DMS79 treated with DMSO at 0.1 percent for 48 hours (cell line): ENCODE results near the gene CHD1L.
"Not testable (repeated sequence)": the region's sequence is repeated elsewhere in the genome, so short reads cannot be mapped to it uniquely, and the experiment has no call there.

Experiments
- DNase-seq: peaks from one replicate; lab custom pipeline; 2025; lab: John Stamatoyannopoulos, UW

Gene CHD1L

GRCh38 chr1:147267711-147268110 lies 25.2 kb downstream of the CHD1L start:
- DNase-seq, result no peak

- DNase-seq, result peak; percentile 8
These were observed 28.2 kb downstream of the CHD1L start for GRCh38 chr1:147270721-147271120.

DNA sequence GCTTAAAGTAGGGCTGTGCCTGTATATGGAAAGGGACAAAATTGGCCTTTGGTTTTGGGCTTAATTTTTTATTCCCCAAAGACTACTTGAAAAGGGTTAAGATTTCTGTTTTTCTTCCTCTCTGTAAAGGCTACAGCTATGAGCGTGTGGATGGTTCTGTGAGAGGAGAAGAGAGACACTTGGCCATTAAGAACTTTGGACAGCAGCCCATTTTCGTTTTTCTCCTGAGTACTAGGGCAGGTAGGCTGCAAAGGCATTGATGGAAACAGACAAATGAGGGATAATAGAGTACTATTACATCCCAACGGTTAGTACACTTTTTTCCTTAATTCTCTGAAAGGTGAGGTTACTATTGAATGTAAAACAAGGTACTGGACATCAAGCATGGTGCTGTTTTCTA lies 29.6 kb downstream of the CHD1L start:
- DNase-seq, result peak; percentile 67

DNA sequence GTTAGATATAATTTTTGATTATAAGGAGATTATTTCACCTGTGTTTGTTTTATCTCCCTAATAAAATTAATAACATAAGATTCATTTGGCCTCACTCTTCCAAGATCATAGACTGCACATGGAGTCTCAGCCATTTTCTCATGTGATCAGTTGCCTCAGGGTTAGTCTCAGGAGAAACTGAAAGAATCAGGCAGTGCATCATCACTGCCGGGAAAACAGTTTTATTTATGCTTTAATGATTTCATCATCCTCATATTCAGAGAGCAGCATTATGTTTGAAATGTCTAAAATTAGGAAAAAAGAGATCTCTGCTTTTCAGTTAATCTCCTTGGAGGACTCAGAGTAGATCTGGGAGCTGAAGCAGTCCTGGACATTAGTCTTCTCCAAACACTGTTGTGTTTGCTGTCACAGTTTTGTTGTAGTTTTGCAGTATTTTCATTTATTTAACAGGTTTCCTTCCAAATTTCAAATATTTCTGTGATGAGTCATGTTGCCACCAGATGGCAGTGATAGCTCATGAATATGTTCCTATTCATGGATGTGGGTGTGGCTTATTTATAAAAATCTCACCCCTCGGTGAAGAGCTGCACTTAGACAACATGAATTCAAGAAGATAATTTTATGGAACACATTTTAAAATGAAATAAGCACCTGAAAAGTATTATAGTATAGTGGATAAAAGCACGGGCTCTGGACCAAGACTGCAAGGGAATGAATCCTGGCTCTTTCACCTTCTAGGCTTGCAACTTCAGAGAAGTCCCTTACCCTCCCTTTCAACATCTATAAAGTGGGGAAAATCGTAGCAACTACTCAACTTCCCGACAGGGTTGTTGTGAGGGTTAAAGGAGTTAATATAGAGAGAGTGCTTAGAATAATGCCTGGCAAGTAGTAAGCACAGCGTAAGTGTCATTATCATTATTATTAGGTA lies 31.2 kb downstream of the CHD1L start:
- DNase-seq, result peak; percentile 21

DNA sequence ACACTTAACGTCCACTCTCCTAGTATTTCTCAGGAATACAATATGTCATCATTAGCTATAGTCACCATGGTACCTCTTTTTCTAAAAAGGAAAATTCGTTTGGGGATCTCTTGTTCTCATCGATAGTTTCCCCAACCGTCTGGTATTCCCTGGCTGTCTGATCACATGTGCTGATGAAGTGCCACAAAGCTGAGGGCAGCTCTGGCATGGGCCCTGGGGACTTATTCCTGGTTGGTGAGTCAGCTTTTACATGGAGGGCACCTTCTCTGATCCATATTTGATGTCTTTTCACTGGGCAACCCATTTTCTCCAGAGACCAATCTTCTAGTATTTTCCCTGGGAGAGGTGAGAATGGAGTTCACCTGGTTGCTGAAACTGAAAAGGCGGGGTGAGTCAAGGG lies 39.5 kb downstream of the CHD1L start:
- DNase-seq, result no peak

- no peak for DNase-seq
These were observed 40.5 kb downstream of the CHD1L start for GRCh38 chr1:147283011-147283410.

DNA sequence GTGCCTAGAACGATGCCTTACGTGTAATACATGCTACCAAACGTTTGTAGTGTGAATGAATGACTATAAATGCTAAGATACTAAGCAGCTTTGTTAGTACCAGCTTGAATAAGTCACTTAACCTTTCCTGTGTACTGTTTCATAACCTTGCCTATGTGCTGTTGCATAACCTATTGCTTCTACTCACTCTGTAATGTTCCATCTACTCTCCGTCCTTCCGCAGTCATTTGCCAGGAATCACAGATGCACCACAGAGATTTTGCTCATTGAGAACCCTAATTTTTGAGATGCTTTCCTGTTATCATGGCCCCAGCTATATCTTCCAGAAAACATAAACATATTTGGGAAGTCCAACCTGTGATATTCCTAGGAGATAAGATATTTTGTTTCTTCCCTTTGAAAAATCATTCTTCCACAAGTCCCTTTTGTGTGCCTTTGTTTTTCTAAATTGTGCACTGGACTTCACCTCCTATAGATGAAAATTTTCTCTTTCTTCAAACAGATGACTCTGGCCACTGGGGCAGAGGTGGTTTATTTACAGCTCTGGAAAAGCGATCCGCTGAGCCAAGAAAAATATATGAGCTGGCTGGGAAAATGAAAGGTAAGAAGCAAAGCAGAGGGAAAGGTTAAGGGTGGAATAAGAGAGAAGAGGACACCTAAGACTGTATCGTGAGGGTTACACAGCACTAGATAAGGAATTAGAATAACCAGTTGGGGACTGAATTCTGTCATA lies 44.8 kb downstream of the CHD1L start:
- DNase-seq, result no peak

GRCh38 chr1:147292012-147292411 lies 49.5 kb downstream of the CHD1L start:
- DNase-seq, result no peak

DNA sequence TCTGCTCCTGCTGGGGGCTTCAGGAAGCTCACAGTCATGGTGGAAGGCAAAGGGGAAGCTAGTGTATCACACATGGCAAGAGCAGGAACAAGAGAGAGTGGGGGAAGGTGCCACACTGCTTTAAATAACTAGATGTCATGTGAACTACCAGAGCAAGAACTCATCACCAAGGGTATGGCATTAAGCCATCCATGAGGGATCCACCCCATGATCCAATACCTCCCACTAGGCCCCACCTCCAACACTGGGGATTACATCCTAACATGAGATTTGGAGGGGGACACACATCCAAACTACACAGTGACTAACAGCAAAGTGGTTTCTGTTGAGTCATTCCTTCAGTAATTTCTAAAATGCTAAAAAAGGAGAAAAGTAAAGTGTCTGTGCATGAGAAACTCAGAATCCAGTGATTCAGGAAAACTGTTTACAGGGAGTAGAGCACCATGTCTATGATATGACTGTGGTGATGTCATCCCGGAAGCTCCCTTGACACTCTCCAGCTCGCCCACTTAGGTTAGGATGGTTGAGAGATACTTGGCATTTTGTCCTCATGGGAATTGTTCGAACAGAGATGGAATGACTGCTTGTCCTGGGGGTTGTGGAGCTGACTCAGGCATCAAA lies 50.3 kb downstream of the CHD1L start:
- DNase-seq, result no peak

DNA sequence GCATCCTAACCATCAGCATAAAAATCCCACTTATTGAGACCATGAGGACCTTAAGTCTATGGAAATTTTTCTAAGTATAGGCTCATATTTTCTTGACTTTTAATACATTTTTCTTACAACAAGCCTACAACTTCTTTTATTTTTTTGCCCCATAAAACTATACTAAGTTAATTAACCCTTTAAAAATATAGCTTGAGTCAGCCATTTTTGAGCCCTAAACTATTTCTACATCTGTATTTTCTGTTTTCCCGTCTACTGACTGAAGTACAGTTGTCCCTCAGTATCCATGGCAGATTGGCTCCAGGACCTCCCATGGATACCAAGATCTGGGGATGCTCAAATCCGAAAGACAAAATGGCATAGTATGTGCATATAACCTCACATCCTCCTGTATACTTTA lies 55.0 kb downstream of the CHD1L start:
- no peak for DNase-seq

- not testable (repeated sequence) for DNase-seq
These were observed 63.3 kb downstream of the CHD1L start for GRCh38 chr1:147305803-147306202.

DNA sequence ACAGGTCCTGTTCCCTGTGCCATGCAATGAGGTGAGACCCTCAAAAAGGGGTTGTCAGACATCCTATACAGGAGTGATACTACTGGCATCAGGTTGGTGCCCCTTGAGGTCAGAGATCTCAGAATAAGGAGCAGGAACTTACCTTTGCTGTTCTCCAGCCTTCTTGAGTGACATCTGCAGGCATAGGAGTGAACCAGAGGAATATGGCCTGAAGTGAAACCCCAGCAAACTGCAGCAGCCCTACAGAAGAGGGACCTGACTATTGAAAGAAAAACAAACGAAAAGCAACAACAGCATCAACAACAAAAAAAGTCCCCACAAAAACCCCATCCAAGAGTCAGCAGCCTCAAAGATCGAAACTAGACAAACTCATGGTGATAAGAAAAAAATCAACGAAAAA lies 74.5 kb downstream of the CHD1L start:
- DNase-seq, result no peak

DNA sequence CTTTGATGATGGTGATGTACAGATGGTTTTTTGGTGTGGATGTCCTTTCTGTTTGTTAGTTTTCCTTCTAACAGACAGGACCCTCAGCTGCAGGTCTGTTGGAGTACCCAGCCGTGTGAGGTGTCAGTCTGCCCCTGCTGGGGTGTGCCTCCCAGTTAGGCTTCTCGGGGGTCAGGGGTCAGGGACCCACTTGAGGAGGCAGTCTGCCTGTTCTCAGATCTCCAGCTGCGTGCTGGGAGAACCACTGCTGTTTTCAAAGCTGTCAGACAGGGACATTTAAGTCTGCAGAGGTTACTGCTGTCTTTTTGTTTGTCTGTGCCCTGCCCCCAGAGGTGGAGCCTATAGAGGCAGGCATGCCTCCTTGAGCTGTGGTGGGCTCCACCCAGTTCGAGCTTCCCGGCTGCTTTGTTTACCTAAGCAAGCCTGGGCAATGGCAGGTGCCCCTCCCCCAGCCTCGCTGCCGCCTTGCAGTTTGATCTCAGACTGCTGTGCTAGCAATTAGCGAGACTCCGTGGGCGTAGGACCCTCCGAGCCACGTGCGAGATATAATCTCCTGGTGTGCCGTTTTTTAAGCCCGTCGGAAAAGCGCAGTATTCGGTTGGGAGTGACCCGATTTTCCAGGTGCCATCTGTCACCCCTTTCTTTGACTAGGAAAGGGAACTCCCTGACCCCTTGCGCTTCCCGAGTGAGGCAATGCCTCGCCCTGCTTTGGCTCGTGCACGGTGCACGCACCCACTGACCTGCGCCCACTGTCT lies 84.6 kb downstream of the CHD1L start:
- not testable (repeated sequence) for DNase-seq

GRCh38 chr1:147334292-147334691 lies 91.8 kb downstream of the CHD1L start:
- peak; percentile 58 for DNase-seq

GRCh38 chr1:147336291-147336690 lies 93.8 kb downstream of the CHD1L start:
- no peak for DNase-seq

GRCh38 chr1:147337040-147337630 lies 94.7 kb downstream of the CHD1L start:
- peak; percentile 11 for DNase-seq

- DNase-seq, result no peak
These were observed 96.1 kb downstream of the CHD1L start for GRCh38 chr1:147338571-147338970.

- no peak for DNase-seq
These were observed 98.8 kb downstream of the CHD1L start for GRCh38 chr1:147341246-147341645.
